Mesenteric fat pad (tissue), 1 donor: ENCODE measurements around the gene ATL2. TPM values are rescaled to one million over a fixed set of nuclear protein-coding genes. Genes with fewer than 3 reads are reported as not detected.
"Not testable (repeated sequence)": the region's sequence is repeated elsewhere in the genome, so short reads cannot be mapped to it uniquely, and the experiment has no call there.

Source experiments
- DNase-seq: peaks from one replicate; pipeline ENCODE4 v3.0.0-alpha.2; 2020; ENCODE audit warnings: low spot score
- long read RNA-seq: library from polyadenylated mRNA; unstranded; transcript quantifications from one replicate; pipeline ENCODE4 v2.0.0, GENCODE V29; 2020
- total RNA-seq: library from RNA; stranded (reverse); fragmentation: NEBNext Ultra II Directional; extraction: Animal tissue kit (Norgen Biotek cat#: 25700); gene quantifications from one replicate; pipeline ENCODE4 v1.2.1, GENCODE V29; 2021
- donor health status: DM: yes; HTN: yes; CAD: no.

The ATL2 gene
- 46.3 TPM for total RNA-seq
- long read RNA-seq, partial matches to known transcripts: 1 of 13 reads
- long read RNA-seq, other reads (novel, unspliced or antisense): 7 of 13 reads

DNA sequence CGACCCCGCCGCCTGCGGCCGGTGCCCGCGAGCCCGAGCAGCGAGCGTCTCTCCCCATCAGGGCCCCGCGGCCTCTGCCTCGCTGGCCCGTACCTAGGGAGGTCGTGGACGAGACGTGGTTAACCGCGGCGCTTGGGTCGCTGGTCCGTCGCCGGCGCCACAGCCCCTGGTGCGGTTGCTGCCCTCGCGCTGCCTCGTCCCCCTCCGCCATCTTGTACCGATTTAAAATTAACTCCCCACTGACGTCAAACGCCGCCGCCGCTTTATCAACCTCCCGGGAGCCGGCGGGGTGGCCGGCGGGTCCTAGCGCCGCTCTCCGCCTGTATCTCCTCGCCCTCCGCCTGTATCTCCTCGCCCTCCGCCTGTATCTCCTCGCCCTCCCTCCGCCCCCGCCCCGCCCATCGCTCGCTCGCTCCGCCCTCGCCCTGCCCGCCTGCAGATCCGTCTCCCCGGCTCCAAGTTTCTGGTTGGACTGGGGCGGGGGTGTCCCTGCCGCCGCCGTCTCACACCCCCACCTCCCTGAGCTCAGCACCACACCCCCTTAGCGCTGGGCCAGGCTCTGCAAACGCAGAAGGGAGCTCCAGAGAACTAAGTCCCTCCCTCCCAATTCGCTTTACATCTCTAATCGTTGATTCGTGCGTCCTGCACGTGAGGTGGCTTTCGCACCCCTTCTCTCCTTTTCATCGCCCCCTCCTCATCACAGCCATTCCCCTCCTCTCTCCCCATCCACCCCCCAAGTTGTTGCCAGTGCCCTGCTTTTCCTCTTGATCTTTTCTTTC lies at the start of gene ATL2:
ATL2 (minus strand) TSS at position 224 of the 779 bp plus-strand sequence; CDS start at position 211, 13 bp downstream.
- DNase-seq: peak; percentile 98

DNA sequence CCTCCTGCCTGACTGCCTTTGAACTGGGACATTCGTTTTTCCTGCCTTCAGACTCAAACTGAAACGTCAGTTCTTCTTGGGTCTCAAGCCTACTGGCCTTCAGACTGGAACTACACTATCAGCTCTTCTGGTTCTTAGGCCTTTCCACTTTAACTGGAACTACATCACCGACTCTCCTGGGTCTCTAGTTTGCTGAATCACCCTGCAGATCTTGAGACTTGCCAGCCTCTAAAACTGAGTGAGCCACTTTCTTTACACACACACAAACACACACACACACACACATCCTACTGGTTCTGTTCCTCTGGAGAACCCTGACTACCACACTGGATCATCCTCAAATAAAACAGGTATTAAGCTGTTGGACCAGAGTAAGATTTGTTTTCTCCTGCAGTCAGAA lies 46.7 kb upstream of the ATL2 start:
- no peak for DNase-seq

DNA sequence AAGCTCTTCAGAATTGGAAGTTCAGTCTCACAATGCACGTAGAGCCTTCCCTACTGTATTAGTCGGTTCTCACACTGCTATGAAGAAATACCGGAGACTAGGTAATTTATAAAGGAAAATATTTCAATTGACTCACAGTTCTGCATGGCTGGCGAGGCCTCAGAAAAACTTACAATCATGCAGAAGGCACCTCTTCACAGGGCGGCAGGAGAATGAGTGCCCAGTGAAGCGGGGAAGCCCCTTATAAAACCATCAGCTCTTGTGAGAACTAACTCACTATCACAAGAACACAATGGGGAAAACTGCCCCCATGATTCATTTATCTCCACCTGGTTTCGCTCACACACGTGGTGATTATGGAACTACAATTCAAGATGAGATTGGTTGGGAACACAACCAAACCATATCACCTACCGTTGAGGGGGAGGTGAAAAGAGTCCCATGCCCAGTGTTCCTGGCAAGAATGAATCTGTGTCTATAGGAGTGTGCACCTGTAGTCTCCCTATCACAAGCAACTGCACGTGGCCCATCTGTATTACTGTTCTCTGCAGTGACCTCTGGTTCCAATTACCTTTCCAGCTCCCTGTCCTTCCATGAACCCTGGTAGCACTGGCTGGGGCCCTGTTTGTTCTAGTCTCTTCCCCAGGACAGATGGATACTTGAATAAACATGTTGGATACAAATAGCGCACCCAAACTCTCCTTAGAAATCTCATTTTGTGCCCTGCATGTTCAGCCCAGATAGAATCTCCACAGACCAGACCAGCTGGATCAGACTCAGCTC lies 44.4 kb upstream of the ATL2 start:
- no peak for DNase-seq

DNA sequence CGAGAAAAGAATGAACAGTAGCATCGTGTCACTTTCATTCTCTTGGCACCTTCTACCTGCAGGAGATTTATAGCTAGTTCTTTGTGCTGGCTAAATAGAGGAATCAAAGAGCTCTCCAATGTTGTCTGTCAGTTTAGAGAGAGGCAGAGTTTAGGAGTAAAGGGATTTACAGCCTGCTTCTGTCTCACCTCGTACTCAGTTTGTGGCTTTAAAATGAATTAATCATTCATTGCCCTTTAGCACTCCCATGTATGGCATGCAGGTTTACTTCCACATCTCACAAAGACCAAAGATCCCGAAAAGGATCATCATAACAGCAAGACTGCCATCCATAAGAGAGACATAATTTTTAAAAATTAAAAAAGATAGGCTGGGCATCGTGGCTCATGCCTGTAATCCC lies 42.4 kb upstream of the ATL2 start:
- no peak for DNase-seq

DNA sequence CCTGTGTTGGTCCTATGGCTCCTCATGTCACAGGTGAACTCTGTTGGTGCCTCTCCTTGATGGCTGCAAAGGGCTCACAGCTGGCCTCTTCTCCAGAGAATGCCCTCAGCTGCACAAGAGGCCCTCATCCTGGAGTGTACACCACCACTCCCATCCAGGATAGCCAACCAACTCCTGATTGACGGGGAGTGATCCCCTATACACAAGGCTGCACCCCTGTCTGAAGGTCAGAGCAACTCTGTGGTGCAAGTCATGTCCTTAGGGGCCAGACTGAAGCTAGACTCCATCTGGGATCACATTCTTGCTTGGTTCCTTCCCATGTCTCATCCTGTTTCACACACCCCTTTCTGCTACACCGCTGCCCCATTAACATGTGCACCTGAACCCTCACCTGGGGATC lies 41.7 kb upstream of the ATL2 start:
- no peak for DNase-seq

DNA sequence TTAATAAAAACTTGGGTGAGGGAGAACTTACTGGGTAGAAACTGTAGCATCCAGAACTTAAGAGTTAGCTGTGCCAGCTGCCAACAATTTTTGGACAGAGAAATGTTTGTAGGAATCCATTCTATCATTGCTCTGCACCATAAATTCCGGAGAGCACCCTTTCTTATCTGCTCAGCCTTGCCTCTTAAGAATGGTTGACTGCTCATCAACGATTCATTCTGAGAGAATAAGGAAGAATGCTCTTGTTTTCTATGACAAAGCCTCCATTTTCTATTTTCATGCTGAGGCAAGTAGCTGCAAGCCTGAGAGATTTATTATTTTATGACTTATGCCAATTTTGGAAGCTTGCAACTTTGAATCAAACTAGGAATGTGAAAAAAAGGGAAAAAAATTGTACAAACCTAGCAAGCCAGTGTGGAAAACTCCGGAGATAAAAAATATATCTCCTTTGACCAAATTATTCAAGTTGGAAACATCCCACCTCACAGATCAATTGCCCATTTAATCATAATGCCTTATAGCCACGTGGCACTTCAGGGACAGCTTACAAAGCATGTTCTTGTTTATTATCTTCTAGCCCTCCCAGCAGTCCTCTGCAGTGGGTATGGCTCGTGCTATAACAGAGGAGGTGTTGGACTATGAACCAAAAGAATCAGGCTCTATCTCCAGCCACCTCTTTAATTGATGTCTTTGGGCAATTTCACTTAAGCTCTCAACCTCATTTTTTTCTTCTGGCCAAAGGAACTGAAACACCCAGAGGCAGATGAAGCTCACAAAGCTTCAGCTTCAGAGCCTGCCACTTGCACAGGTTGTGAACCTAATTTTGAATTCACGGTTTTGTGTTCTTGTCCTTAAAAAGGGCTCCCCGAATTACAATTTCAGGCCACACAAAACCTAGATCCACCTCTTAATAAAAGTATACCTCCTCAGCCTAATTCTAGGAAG lies 40.9 kb upstream of the ATL2 start:
- DNase-seq: no peak

DNA sequence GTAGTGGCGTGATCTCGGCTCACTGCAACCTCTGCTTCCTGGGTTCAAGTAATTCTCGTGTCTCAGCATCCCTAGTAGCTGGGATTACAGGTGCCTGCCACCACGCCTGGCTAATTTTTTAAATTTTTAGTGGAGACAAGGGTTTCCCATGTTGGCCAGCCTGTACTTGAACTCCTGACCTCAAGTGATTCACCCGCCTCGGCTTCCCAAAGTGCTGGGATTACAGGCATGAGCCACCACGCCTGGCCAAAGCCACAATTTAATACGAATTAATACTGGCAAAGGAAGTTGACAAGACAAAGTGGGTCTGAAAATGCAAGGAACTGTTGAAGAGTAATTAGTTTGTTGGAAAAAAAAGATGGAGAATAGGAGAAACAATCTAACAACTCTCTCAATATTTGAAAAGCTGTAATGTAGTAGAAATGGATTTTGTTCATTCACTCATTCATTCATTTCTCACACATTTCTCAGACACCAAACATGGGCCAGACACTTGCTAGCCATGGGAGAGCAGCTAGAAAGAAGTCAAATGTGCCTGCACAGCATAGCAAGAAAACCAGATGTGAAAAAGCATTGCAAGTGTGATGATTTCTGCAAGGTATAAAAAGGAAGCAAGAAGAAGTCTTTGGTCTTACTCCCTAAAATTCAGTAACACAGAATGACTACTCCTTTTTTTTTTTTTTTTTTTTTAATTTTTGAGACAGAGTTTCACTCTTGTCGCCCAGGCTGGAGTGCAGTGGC lies 39.4 kb upstream of the ATL2 start:
- no peak for DNase-seq

DNA sequence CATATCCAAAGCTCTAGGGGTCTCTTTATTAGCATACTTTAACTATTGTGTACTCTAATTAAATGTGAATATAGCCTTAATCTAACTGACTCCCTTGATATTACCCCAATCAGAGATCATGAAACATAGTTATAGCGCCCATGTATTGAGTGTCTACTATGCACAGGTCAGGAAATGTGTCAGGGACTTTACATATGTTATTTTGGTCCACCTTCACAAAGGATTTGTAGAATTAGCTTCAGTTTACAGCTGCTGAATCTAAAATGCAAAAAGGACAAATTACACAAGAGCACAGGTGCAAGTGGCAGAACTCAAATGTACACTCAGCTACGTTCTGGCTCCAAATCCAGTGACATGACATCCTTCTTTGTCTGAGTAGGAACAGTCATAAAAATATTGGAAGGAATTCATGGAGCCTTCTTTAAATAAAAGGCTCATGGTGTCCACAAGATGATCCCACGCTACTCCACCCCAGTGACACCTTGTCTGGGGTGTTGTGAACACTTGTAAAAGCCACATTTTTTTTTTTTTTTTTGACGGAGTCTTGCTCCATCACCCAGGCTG lies 38.7 kb upstream of the ATL2 start:
- no peak for DNase-seq

DNA sequence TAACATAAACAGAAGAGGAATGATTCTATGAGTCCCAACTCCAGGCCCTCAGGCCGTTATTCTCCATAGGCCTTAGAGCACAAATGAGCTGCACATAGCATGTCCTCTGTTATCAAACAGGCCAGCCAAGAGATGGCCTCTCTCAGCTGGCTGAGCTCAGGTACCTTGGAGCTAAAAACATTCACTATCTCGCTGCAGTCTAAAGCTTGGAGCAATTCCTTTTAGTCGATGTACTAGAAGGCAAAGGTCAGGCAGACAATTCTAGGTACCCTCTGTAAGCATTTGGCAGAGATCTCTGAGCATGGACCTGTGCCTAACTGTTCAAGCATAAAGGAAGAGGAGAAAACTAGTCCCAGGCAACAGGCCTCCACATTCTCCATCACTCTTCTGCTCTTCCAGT lies 38.0 kb upstream of the ATL2 start:
- DNase-seq: no peak

DNA sequence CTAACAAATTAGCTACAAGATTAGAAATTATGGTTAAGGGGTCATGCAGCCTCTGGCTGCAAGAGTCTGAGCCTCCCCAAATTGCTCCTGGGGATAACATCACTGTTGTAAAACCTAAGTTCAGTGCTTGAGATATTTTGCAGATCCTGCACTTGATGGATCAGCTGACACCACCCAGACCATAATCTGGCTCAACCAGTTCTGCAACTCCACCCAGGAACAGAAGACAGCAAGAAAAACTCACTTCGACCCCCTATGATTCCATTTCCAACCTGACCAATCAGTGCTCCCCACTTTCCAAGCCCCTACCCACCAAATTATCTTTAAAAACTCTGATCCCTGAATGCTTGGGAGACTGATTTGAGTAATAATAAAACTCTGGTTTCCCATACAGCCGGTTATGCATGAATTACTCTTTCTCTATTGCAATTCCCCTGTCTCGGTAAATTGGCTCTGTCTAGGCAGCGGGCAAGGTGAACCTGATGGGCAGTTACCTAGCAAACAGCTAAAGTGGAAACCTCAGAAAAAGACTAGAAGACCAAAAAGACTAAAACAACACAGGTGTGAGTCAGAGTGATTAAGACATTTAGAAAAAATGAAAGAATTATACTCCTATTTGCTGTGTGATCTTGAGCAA lies 35.3 kb upstream of the ATL2 start:
- DNase-seq: not testable (repeated sequence)

DNA sequence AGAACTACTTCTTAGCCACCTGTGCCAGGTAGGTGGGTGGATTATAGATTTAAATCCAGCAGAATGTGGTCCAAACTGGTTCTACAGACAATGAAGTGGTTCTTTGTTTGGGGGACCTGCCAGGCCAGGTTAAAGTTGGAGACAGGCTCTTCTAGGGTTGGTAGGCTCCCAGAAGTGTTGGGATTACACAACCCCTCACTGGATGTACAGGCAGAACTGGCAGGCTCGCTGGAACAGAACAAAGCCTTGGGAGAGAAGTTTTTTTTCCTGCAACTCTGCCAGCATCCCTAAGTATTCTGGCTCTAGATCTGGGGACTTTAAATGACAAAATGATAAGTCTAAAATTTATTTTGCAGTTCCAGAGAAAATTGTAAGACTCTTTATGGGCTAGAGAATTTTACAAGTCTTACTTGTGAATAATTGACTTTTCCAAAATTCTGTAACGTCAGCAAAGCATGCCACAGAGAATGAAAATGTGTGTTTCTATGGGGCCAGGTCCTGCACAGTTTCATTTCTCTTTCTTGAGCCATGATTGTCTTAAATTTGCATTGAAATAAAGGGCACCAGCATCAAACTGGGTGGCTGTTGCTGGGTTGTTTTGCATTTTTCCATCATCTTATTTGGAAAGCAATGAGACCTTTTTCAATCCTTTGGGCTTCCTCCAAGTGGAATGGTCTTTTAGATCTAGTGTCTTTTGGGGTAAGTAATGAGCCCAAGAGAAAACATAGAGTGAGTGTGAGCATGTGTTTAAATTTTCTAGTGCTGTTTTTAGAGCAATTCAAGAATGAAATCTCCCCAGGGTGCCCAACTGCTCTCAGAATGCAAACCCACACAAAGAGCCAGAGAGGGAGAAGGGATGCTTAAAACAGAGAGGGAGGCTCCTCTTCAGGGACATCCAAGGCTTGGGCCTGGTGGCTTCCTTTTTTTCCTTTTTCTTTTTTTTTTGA lies 32.4 kb upstream of the ATL2 start:
- DNase-seq: no peak

DNA sequence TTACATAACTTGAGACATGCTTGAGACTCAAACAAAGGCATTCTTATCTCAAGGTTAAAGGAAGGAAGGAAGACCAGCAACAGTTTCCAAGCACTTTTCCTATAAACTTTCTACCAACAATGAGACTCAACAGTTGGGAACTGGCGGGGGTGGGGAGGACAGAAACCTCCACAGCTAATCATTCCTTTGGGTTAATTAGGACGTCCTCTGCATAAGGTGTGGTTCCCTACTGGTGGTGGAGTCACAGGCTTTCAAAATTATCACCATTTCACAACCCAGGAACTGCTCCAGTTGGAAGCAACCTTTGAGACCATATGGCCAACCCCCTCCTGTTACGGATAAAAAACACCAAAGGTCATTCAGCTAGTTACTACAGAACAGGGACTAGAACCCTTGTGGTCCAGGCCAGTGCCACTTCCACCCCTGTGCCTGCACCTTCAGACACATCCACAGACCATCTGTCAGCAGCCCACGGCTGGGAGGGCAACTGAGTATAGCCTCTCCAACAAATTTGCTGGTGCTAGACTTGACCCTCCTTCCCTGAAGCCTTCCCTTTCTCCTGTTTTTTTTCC lies 30.1 kb upstream of the ATL2 start:
- DNase-seq: no peak

DNA sequence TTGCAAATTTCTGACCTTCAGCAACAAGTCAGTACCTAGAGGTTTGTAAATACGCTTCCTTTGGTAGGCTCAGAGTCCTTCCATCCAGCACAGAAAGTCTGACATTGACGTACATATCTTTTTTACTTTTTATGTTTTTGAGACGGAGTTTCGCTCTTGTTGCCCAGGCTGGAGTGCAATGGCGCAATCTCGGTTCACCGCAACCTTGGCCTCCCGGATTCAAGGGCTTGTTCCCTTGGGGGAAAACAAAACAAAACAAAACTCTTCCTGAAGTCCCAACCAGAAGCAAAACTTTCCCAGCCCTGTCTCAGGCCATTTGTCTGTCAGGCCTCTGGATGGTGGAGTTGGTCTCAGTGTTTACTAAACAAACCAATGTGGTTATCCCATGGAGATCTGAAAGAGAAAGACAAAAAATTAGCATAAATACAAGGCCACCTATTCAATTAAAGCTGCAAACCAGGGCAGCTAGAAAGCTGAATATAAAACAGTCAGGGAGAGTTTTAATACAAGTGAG lies 29.6 kb upstream of the ATL2 start:
- DNase-seq: no peak

DNA sequence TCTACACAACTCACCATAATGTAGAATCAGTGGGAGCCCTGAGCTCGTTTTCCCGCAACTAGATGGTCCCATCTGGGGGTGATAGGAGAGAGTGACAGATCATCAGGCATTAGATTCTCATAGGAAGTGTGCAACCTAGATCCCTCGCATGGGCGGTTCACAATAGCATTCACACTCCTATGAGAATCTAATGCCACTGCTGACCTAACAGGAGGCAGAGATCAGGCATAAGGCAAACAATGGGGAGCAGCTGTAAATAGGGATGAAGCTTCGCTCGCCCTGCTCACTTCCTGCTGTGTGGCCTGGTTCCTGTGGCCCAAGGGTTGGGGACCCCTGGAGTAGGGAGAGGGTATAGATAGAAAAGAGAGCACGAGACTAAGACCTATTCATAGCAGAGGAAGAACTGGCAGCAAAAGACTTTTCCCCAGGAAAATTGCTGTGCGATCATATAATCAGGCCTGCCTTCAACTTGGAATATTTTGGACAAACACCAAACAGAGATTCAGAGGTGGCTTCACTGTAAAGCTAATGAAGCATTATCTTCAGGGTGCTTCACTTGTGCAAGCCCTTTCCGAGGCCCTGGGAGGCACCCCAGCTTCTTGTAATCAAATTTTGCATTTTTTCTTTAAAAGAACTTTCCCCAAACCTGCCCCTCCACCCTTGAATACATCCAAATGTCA lies 29.0 kb upstream of the ATL2 start:
- no peak for DNase-seq

DNA sequence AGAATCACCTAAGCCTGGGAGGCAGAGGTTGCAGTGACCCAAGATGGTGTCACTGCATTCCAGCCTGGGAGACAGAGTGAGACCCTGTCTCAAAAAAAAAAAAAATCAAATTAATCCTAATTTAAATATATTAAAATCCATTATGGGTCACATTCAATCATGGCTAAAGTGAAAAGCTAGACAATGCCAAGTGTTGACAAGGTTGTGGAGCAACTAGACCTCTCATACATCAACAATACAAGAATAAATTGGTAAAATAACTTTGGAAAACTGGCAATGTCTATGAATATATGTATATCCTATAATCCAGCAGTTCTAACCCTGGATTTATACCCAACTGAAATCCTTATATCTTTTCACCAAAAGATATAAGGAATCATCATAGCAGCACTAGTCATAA lies 23.4 kb upstream of the ATL2 start:
- no peak for DNase-seq

DNA sequence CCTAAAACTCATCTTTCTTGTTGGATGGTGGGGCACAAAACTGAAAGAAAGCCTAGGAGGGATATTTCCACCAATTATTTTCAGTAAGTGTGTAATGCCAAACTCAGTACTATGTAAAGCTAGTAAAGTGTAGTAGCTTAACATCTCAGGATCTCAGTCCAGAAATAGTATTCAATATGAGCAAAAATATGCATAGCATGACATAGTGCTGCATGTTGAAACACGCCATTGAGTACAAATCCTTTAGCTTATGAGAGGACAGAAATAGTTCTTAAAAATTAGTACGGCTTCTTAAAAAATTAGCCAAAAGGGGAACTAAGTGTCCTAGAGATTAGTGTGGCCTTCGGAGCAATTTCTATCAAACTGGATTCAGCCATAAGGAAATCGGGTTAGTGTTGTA lies 21.7 kb upstream of the ATL2 start:
- no peak for DNase-seq

DNA sequence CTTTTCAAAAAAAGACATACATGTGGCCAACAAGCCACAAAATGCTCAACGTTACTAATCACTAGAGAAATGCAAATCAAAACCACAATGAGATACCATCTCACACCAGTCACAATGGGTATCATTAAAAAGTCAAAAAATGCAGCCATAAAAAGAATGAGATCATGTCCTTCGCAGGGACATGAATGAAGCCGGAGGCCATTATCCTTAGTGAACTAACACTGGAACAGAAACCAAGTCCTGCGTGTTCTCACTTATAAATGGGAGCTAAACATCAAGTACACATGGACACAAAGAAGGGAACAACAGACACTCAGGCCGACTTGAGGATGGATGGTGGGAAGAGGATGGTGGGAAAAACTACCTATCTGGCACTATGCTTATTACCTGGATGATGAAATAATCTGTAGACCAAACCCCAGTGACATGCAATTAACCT lies 17.8 kb upstream of the ATL2 start:
- no peak for DNase-seq
